NCI-H345 treated with DMSO at 0.1 percent for 48 hours (cell line): ENCODE measurements around the gene EPHA5.
"Not testable (repeated sequence)": the region's sequence is repeated elsewhere in the genome, so short reads cannot be mapped to it uniquely, and the experiment has no call there.

Experiments
- DNase-seq: peaks from one replicate; lab custom pipeline; 2025; ENCODE audit not compliant: unreplicated experiment; lab: John Stamatoyannopoulos, UW

Gene EPHA5

GRCh38 chr4:65386927-65387326 lies 283.4 kb downstream of the EPHA5 start:
- DNase-seq: no peak

- DNase-seq: no peak
Measured at GRCh38 chr4:65383589-65384305, 286.5 kb downstream of the EPHA5 start.

- DNase-seq: no peak
Measured at GRCh38 chr4:65381648-65382047, 288.6 kb downstream of the EPHA5 start.

GRCh38 chr4:65370709-65371108 lies 299.6 kb downstream of the EPHA5 start:
- no peak for DNase-seq

- no peak for DNase-seq
Measured at GRCh38 chr4:65367306-65367705, 303.0 kb downstream of the EPHA5 start.

GRCh38 chr4:65358914-65359313 lies 311.4 kb downstream of the EPHA5 start:
- DNase-seq: no peak

GRCh38 chr4:65353098-65353497 lies 317.2 kb downstream of the EPHA5 start:
- DNase-seq: no peak

GRCh38 chr4:65344278-65344825 lies 325.9 kb downstream of the EPHA5 start:
- DNase-seq: no peak

- DNase-seq: no peak
Measured at GRCh38 chr4:65343342-65343741, 326.9 kb downstream of the EPHA5 start.

- no peak for DNase-seq
Measured at GRCh38 chr4:65341557-65341956, 328.7 kb downstream of the EPHA5 start.

GRCh38 chr4:65340382-65341109 lies 329.7 kb downstream of the EPHA5 start:
- DNase-seq: no peak

GRCh38 chr4:65337371-65337770 lies 332.9 kb downstream of the EPHA5 start:
- DNase-seq: no peak

- DNase-seq: no peak
Measured at GRCh38 chr4:65336465-65336864, 333.8 kb downstream of the EPHA5 start.

GRCh38 chr4:65316534-65316933 lies 353.8 kb downstream of the EPHA5 start:
- no peak for DNase-seq

GRCh38 chr4:65311120-65311519 lies 359.2 kb downstream of the EPHA5 start:
- DNase-seq: no peak

- no peak for DNase-seq
Measured at GRCh38 chr4:65310586-65310985, 359.7 kb downstream of the EPHA5 start.

- not testable (repeated sequence) for DNase-seq
Measured at GRCh38 chr4:65308626-65309025, 361.7 kb downstream of the EPHA5 start.

GRCh38 chr4:65302145-65302544 lies 368.1 kb downstream of the EPHA5 start:
- no peak for DNase-seq

GRCh38 chr4:65296246-65296645 lies 374.0 kb downstream of the EPHA5 start:
- no peak for DNase-seq

GRCh38 chr4:65287071-65287470 lies 383.2 kb downstream of the EPHA5 start:
- DNase-seq: no peak
